Measurements from ENCODE around the gene CFAP99.
"Not testable (repeated sequence)": the region's sequence is repeated elsewhere in the genome, so short reads cannot be mapped to it uniquely, and the experiment has no call there.

The CFAP99 gene

GRCh38 chr4:2429945-2430757, 11.4 kb downstream of the CFAP99 start:
- not testable (repeated sequence) for DNase-seq (ENCODE audit: low spot score)

DNA sequence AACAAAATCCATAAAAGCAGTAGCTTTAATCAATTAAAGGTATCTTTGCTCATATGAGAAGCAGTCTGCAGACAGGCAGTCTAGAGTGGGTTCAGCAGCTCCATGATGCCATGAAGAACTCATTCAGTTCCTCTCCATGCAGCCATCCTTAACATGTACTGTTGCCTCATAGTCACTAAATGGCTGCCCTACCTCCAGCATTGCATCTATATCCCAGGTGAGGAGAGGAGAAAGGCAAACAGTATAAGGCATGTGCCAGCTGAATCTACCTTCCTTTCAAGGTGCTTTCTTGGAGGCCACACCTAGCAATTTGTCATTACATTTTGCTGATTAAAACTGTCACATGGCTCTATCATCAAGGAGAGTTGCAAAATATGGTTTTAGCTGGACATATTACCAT, 13.2 kb downstream of the CFAP99 start:
- DNase-seq (ENCODE audit: low spot score): no peak

- DNase-seq (ENCODE audit: low spot score): peak; percentile 48
Observed at GRCh38 chr4:2432991-2433530, 14.3 kb downstream of the CFAP99 start.

DNA sequence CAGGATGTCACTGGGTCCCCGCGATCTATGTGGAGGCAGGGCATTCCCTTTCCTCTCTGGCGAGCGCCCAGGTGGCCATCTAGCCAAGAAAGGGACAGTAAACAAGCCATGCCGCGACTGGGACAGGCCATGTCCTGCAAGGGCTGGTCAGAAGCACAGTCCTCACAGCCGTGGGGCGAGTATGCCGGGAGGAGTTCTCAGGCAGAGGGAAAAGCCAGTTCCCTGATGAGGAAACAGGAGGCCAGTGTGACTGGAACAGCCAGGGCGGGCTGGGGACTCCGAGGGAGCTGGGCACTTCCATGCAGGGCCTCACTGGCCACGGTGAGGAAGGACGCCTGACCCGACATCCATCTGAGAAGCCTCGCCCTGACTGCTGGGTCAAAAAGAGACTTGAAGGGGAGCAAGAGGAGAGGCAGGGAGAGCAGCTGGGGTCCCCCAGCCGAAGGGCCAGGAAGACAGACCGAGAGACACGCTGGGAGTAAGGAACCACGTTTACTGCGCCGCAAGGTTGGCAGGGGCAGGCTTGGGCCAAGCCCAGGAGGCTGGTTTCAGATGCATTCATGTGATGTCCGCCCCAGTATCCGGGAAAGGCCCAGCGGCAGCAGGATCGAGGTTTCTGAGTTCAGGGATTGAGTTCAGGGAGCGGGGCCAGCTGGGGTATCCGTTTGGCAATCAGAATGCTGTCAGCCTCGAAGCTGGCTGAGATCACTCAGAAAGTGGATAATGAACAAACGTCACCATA, 15.0 kb downstream of the CFAP99 start:
- peak; percentile 46 for DNase-seq (ENCODE audit: low spot score)

- DNase-seq (ENCODE audit: low spot score): peak; percentile 43
Observed at GRCh38 chr4:2434420-2434819, 15.7 kb downstream of the CFAP99 start.

DNA sequence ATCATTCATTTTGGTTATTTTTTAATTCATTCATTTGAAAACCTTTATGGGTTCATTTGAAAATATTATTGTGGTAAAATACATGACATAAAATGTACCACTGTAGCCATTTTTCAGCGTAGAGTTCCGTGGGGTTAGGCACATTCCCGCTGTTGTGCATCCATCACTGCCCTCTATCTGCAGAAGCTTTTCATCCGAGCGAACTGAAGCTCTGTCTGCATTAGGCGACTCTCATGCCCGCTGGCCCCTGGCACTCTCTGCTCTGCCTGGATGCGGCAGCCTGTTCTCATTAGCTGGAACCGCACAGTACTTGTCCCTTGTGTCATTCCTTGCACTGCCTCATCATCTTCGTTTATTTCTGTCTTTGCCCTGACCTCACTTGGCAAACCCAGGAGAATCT, 17.5 kb downstream of the CFAP99 start:
- DNase-seq (ENCODE audit: low spot score): no peak

GRCh38 chr4:2436761-2437474, 18.2 kb downstream of the CFAP99 start:
- peak; percentile 49 for DNase-seq (ENCODE audit: low spot score)

GRCh38 chr4:2437475-2438215, 18.9 kb downstream of the CFAP99 start:
- no peak for DNase-seq (ENCODE audit: low spot score)

- no peak for DNase-seq (ENCODE audit: low spot score)
Observed at GRCh38 chr4:2438822-2439718, 20.3 kb downstream of the CFAP99 start.

- peak; percentile 84 for DNase-seq (ENCODE audit: low spot score)
Observed at GRCh38 chr4:2441393-2442174, 22.8 kb downstream of the CFAP99 start.

DNA sequence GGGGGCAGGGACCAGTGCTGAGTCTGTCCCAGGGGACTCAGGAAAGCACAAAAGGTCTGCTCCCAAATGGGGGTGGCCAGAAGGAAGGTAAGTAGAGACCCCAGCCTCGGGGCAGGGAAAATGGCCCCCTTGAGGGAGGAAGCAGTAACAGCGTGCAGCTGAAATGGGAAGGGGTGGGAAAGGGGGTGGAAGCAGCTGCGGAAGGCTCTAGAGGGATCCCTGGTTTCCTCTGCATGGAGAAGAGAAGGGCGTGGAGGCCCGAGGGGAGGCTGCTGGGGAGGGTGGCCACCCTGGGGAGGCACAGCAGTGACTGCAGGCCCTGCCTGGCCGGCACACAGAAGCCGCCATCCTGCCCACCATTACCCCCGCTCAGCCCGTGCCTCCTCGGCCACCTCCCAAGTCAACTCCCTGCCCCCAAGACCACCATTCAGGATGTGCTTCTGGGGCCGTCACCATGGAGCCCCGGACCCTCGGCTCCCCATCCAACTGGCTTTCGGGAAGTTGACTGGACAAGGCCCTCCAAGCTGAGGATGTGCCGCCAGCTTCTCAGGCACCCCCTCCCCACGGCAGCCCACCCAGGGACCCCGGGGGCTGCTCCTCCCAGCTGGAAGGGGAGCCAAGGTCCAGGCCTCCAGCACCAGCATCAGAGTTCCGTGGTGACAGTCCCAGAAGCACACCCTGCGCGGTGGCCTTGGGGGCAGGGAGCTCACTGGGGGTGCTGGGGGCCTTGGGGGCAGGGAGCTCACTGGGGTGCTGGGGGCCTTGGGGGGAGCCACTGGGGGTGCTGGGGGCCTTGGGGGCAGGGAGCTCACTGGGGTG, 23.6 kb downstream of the CFAP99 start:
- no peak for DNase-seq (ENCODE audit: low spot score)

- no peak for DNase-seq (ENCODE audit: low spot score)
Observed at GRCh38 chr4:2443061-2443730, 24.4 kb downstream of the CFAP99 start.

DNA sequence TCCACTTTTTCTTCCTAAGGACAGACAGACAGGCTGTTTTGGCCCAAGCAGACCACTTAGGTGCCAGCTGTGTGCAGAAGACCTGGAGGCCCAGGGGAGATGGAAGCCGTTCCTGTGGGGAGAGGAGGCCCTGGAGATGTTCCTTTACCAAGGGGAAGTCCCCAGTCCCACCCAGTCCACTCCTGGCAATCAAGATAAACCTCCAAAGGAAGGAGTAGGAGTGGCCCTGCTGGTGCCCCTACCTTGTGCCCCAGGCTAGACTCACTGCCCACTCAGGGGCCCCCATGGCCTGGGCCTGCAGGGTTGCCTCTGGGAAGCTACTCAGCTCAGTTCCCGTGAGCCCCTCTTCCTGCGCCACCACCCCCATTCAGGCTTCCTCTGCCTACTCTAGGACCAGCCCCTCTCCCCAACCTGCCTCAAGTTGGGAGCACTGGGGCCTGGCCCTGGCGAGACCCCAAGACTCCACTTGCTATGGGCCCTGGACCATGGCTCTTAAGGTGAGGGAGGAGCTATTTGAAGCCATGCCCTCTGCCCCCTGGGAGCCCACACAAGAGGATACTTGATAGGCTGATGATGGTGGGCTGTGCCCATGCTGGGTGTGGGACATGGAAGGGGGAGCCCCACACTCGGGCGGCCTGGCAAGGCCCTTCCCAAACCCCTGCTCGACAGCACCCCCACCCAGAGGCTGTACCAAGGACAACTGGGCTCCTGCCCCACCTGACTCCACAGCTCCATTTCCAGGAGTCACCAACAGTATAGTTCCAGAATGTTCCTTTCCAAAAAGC, 25.4 kb downstream of the CFAP99 start:
- no peak for DNase-seq (ENCODE audit: low spot score)

GRCh38 chr4:2445130-2445529, 26.4 kb downstream of the CFAP99 start:
- no peak for DNase-seq (ENCODE audit: low spot score)

DNA sequence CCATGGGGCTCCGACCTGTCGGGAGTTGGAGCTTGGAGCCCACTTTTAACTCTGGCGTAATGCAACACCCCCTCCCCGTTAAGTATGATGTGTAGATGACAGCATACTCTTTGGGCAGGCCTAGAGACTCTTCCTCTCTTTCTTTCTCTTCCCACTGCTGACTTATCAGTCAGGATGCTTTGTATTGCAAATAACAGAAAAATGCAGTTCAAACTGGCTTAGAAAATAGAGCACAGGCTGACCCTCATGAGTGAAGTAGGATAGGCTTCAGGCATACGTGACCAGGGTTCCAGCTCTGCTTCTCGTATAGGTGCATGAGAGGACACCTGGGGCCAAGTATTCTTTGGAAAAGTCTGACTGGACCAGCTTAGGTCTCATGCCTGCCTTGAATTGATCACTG, 26.8 kb downstream of the CFAP99 start:
- DNase-seq (ENCODE audit: low spot score): no peak

- DNase-seq (ENCODE audit: low spot score): no peak
Observed at GRCh38 chr4:2446656-2447564, 28.2 kb downstream of the CFAP99 start.

- DNase-seq (ENCODE audit: low spot score): no peak
Observed at GRCh38 chr4:2448589-2448988, 29.8 kb downstream of the CFAP99 start.
